ENCODE data around the gene SOD1. TPM values are rescaled to one million over a fixed set of nuclear protein-coding genes. Genes with fewer than 3 reads are reported as not detected.
"Not testable (repeated sequence)": the region's sequence is repeated elsewhere in the genome, so short reads cannot be mapped to it uniquely, and the experiment has no call there.

The SOD1 gene
- polyA plus RNA-seq, 1 experiment = 221 TPM

- peaks cover 9% of the 10 kb centered on the region for H3K36me3 ChIP-seq (ENCODE audit: control insufficient read depth, insufficient read depth, low read length)
- ChIA-PET POLR2A (interaction anchor here (0.6 kb wide), 1 partner anchor 23 kb away, joined by 3 read pairs; no protein-coding TSS in a partner anchor), CTCF (no interaction called here)
These were observed 4.2 kb downstream of the SOD1 start for GRCh38 chr21:31663584-31664249.

DNA sequence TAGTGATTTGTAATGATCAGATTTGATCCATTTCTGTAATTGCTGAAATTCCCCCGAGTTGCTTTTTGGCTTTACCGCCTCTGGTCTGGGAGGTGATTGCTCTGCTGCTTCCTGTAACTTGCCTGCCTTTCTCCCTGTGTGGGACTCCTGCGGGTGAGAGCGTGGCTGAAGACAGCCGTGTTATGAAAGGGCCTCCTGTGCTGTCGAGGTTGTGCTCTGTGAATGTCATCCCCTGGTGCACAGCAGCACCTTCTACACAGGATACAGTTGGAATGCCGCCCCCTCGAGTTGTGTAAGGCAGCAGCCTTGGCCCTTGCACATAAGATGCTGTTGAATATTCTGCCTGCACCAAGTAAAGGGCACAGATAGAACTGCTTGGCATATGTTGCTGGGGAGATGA, 5.9 kb downstream of the SOD1 start:
- POLR2A ChIA-PET = no interaction called here
- Histone ChIP-seq H3K4me3 (ENCODE audit: low read depth, low read length) (no peak overlapping the region), H3K27me3 (ENCODE audit: control insufficient read depth, insufficient read depth, low read length) (no peaks in the 10 kb centered on the region), H3K36me3 (ENCODE audit: control insufficient read depth, insufficient read depth, low read length) (peaks cover 10% of the 10 kb centered on the region)
- TF ChIP-seq CTCF (IDR thresholded peaks at IDR 0.05; ENCODE audit: insufficient read depth, low read depth, low read length) = no peak
- DNase-seq (ENCODE audit: low read depth) = no peak
- CTCF ChIA-PET = no interaction called here

More at GRCh38 chr21:31663584-31664249, 4.2 kb downstream of the SOD1 start:
- Histone ChIP-seq H3K4me3 (ENCODE audit: low read depth, low read length) (no peak overlapping the region), H3K27me3 (ENCODE audit: control insufficient read depth, insufficient read depth, low read length) (no peaks in the 10 kb centered on the region)
- no peak for TF ChIP-seq CTCF (IDR thresholded peaks at IDR 0.05; ENCODE audit: insufficient read depth, low read depth, low read length)
- no peak for DNase-seq (ENCODE audit: low read depth)

DNA sequence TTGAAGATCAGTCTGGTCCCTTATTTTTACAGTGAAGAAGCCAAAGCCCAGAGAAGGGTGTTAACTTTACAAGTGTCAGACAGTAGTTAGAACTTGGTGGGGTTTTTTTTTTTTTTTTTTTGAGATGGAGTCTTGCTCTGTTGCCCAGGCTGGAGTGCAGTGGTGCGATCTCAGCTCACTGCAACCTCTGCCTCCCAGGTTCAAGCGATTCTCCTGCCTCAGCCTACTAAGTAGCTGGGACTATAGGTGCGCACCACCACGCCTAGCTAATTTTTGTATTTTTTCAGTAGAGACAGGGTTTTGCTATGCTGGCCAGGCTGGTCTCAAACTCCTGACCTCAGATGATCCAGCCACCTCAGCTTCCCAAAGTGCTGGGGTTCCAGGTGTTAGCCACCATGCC, 6.4 kb downstream of the SOD1 start:
- H3K27me3 ChIP-seq (ENCODE audit: control insufficient read depth, insufficient read depth, low read length); CTCF ChIA-PET; POLR2A ChIA-PET; DNase-seq (ENCODE audit: low read depth); H3K4me3 ChIP-seq (ENCODE audit: low read depth, low read length): not testable (repeated sequence)
- peaks cover 10% of the 10 kb centered on the region for H3K36me3 ChIP-seq (ENCODE audit: control insufficient read depth, insufficient read depth, low read length)

DNA sequence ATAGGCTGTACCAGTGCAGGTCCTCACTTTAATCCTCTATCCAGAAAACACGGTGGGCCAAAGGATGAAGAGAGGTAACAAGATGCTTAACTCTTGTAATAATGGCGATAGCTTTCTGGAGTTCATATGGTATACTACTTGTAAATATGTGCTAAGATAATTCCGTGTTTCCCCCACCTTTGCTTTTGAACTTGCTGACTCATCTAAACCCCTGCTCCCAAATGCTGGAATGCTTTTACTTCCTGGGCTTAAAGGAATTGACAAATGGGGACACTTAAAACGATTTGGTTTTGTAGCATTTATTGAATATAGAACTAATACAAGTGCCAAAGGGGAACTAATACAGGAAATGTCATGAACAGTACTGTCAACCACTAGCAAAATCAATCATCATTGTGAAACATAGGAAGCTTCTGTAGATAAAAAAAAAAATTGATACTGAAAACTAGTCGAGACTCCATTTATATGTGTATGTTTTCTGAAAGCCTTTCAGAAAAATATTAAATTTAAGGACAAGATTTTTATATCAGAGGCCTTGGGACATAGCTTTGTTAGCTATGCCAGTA, 7.0 kb downstream of the SOD1 start:
- DNase-seq (ENCODE audit: low read depth) = no peak
- POLR2A ChIA-PET = no interaction called here
- no peak for TF ChIP-seq CTCF (IDR thresholded peaks at IDR 0.05; ENCODE audit: insufficient read depth, low read depth, low read length)
- Histone ChIP-seq H3K36me3 (ENCODE audit: control insufficient read depth, insufficient read depth, low read length) (peaks cover 13% of the 10 kb centered on the region), H3K27me3 (ENCODE audit: control insufficient read depth, insufficient read depth, low read length) (no peaks in the 10 kb centered on the region), H3K4me3 (ENCODE audit: low read depth, low read length) (no peak overlapping the region)
- CTCF ChIA-PET = interaction anchor here (0.6 to 1.3 kb wide), 2 partner anchors 12 to 1485 kb away, joined by 3 to 4 read pairs; no protein-coding TSS in a partner anchor

GRCh38 chr21:31667132-31667531, 7.6 kb downstream of the SOD1 start:
- no peak for TF ChIP-seq CTCF (IDR thresholded peaks at IDR 0.05; ENCODE audit: insufficient read depth, low read depth, low read length)
- ChIA-PET CTCF (interaction anchor here (0.6 to 1.3 kb wide), 2 partner anchors 11 to 1485 kb away, joined by 3 to 4 read pairs; no protein-coding TSS in a partner anchor), POLR2A (no interaction called here)
- H3K36me3 ChIP-seq (ENCODE audit: control insufficient read depth, insufficient read depth, low read length) = peaks cover 15% of the 10 kb centered on the region
- DNase-seq (ENCODE audit: low read depth) = no peak
- H3K4me3 ChIP-seq (ENCODE audit: low read depth, low read length) = no peak overlapping the region
- no peaks in the 10 kb centered on the region for H3K27me3 ChIP-seq (ENCODE audit: control insufficient read depth, insufficient read depth, low read length)
